ENCODE data around the gene EEF1AKMT4.

- TF ChIP-seq POLR2A (IDR thresholded peaks at IDR 0.05; ENCODE audit: low read depth, low read length) (no peak), TAF1 (IDR thresholded peaks at IDR 0.05; ENCODE audit: low read depth, low read length) (no peak), POLR2AphosphoS5 (IDR thresholded peaks at IDR 0.05; ENCODE audit: low read depth, low read length) (no peak), SPI1 (IDR thresholded peaks at IDR 0.05; ENCODE audit: low read depth, low read length) (no peak)
These were observed 7.8 kb downstream of the EEF1AKMT4 start for GRCh38 chr3:184257083-184257915.
